ENCODE measurements around the gene OTOP3.

- TF ChIP-seq CTCF (conservative IDR thresholded peaks at IDR 0.05; ENCODE audit: low read depth in 2 of 2) (no peak), EZH2 (IDR thresholded peaks at IDR 0.05; ENCODE audit: low read depth, unreplicated experiment) (no peak), NANOG (IDR thresholded peaks at IDR 0.05; ENCODE audit: borderline replicate concordance) (no peak), POLR2AphosphoS5 (IDR thresholded peaks at IDR 0.05; ENCODE audit: low read depth) (no peak), REST (IDR thresholded peaks at IDR 0.05; ENCODE audit: unreplicated experiment) (no peak), EZH2phosphoT487 (IDR thresholded peaks at IDR 0.05; ENCODE audit: unreplicated experiment) (no peak), CREB1 (CRISPR knock-in tag; IDR thresholded peaks at IDR 0.05; ENCODE audit: low read depth) (no peak), STAT1 (IDR thresholded peaks at IDR 0.05; ENCODE audit: unreplicated experiment) (no peak)
These were observed 9.8 kb downstream of the OTOP3 start for GRCh38 chr17:74945543-74945942.

Measured in GM23338 (cell line).